NCI-H226 (cell line): ENCODE measurements around the gene PRAMEF25.
"Not testable (repeated sequence)": the region's sequence is repeated elsewhere in the genome, so short reads cannot be mapped to it uniquely, and the experiment has no call there.

Experiments
- DNase-seq: peaks from one replicate; pipeline ENCODE4 v3.0.0-alpha.2; 2015

PRAMEF25 gene

GRCh38 chr1:13070474-13070873, at the start of gene PRAMEF25:
Gene PRAMEF25 (plus strand): TSS chr1:13070774. CDS start chr1:13073694, 2,920 bp downstream.
- not testable (repeated sequence) for DNase-seq

DNA sequence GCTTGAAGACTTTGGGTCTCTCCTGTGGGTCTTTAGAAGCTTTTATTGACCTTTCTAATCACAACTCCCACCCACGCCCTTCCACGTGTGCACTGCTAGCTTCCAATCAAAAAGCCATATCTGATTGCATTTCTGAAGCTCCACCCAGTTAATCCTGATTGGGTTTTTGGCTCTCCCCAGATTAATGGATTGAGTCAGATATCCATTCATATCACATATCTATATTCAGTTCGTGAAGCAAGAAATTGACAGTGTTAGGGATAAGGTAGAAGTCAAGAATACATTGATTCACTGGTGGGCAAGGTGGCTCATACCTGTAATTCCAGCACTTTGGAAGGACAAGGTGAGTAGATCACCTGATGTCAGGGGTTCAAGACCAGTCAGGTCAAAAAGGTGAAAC, 14.1 kb upstream of the PRAMEF25 start, which contains the start of gene PRAMEF27:
Gene PRAMEF27 (minus strand): TSS at position 101 of the 400 bp plus-strand sequence. CDS start 2,916 bp downstream, outside the sequence.
- not testable (repeated sequence) for DNase-seq

- not testable (repeated sequence) for DNase-seq
Observed at GRCh38 chr1:13116754-13117153, 46.2 kb downstream of the PRAMEF25 start, which contains the start of gene HNRNPCL2. Gene HNRNPCL2 (minus strand): TSS chr1:13116854. CDS start chr1:13116400, 454 bp downstream.
